Lower leg skin (tissue), 4 donors: Measurements from ENCODE around the gene SAAL1. TPM values are rescaled to one million over a fixed set of nuclear protein-coding genes. Genes with fewer than 3 reads are reported as not detected.

ENCODE experiments used
- DNase-seq, 2 donors: peaks; one replicate each; pipeline ENCODE4 v3.0.0-alpha.2; 2019; ENCODE audit warnings: low spot score in 2 of 2
- H3K4me3 ChIP-seq: fragments of 200-600 bp; sonication (generic); 2 replicates; pipeline ENCODE4 v1.5.1; 2017; ENCODE audit warnings: mild to moderate bottlenecking, low read depth; ENCODE audit not compliant: poor library complexity, severe bottlenecking
- POLR2A ChIP-seq, 2 donors: fragments of 450-650 bp; IDR thresholded peaks; one replicate each; pipeline ENCODE4 v1.6.1; 2016 to 2017; ENCODE audit warnings: antibody characterized with exemption in 2 of 2, mild to moderate bottlenecking in 1 of 2, moderate library complexity in 1 of 2
- WGBS, 2 donors: methylation state at CpG; one replicate each; pipeline ENCODE4 v1.1.5; 2018; 5-methylcytosine and 5-hydroxymethylcytosine counted together
- intact Hi-C: fragments of 100-400 bp; cut with DNase I; formaldehyde crosslinking; loops from one replicate; pipeline ENCODE4 v1.15.0; 2023; ENCODE audit warnings: low total_unique reads
- total RNA-seq, 4 donors: library from RNA; depleted of rRNA; stranded (reverse); fragments of >200 nt; gene quantifications; one replicate each; pipeline ENCODE4 v1.1.0, GENCODE V29; 2016
- TF ChIP-seq, protein P1 (sequence below), 3 donors: fragments of 450-650 bp; IDR thresholded peaks; one replicate each; pipeline ENCODE4 v1.5.1; 2016; ENCODE audit warnings: antibody characterized with exemption in 3 of 3, mild to moderate bottlenecking in 3 of 3, moderate library complexity in 2 of 3

Gene SAAL1
- total RNA-seq, 4 donors from 2014 or later: 7.2 to 13.7 (median 11.5) TPM

DNA sequence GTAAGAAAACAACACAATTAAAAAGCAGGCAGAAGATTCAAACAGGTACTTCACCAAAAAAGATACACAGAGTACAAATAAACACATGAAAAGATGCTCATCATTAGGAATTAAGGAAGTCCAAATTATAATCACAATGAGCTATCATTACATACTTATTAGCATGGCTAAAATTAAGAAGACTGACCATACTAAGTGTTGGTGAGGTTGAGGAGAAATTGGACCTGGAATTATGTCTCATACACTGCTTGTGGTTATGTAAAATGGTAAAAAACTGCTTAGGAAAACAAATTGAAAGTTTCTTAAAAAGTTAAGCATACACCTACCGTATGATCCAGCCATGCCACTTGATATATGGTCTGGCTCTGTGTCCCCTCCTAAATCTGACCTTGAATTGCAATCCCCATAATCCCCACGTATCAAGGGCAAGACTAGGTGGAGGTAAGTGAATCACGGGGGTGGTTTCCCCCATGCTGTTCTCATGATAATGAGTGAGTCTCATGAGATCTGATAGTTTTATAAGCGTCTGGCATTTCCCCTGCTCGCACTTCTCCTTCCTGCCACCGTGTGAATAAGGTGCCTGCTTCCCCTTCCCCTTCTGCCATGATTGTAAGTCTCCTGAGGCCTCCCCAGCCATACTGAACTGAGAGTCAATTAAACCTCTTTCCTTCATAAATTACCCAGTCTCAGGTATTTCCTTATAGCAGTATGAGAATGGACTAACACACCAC, 4.8 kb downstream of the SAAL1 start:
- TF ChIP-seq, protein P1, sequence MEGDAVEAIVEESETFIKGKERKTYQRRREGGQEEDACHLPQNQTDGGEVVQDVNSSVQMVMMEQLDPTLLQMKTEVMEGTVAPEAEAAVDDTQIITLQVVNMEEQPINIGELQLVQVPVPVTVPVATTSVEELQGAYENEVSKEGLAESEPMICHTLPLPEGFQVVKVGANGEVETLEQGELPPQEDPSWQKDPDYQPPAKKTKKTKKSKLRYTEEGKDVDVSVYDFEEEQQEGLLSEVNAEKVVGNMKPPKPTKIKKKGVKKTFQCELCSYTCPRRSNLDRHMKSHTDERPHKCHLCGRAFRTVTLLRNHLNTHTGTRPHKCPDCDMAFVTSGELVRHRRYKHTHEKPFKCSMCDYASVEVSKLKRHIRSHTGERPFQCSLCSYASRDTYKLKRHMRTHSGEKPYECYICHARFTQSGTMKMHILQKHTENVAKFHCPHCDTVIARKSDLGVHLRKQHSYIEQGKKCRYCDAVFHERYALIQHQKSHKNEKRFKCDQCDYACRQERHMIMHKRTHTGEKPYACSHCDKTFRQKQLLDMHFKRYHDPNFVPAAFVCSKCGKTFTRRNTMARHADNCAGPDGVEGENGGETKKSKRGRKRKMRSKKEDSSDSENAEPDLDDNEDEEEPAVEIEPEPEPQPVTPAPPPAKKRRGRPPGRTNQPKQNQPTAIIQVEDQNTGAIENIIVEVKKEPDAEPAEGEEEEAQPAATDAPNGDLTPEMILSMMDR (IDR thresholded peaks at IDR 0.05): no peak
- TF ChIP-seq POLR2A (IDR thresholded peaks at IDR 0.05): no peak
- DNase-seq: no peak
- 82 to 83% methylated on average over 6 of the region's 6 CpGs for WGBS, 2 donors
- intact Hi-C loops: loop anchor here (10.0 kb wide), 1 partner anchor 96 kb away; no protein-coding TSS in a partner anchor
- no peak overlapping the region for H3K4me3 ChIP-seq

DNA sequence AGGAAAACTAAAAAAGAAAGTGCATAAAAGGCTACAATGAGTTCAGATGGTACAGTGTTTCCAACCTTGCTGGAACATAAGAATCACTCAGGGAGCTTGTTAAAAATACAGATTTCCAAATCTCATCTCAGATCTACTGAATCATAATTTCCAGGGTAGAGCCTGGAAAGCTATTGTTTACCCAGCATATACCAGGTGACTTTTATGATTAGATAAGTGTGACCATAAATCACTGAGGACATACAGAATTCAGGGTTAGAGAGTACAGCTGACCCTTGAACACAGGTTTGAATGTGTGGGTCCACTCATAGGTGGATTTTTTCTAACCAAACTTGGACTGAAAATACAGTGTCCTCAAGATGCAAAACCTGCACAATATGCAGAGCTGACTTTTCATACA, 11.9 kb downstream of the SAAL1 start:
- intact Hi-C loops: no loop called here
- no peak for TF ChIP-seq POLR2A (IDR thresholded peaks at IDR 0.05)
- TF ChIP-seq, protein P1 (IDR thresholded peaks at IDR 0.05): no peak
- no peak for DNase-seq
- no peak overlapping the region for H3K4me3 ChIP-seq

DNA sequence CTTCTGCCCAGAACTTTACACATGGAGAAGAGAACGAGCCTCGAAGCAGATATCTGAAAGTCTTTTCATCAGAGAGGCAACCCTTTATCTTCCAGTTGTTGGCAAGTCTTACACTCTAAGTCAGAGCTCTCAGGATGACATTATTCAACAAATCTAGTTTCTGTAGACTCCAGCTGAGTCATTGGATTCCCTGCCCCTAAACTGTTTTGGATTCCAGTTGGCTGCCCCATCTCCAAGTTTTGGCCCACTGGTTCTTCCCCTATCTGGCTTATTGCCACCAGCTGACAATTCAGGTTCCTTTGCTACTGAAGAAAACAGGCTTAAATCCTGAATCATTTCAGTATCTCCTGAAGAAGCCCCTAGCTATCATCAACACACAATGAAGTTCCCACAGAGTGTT, 14.2 kb downstream of the SAAL1 start:
- WGBS, 2 donors: 94 to 98% methylated on average over 2 of the region's 2 CpGs
- no peak for TF ChIP-seq POLR2A (IDR thresholded peaks at IDR 0.05)
- TF ChIP-seq, protein P1 (IDR thresholded peaks at IDR 0.05): no peak
- H3K4me3 ChIP-seq: no peak overlapping the region
- intact Hi-C loops: no loop called here
- no peak for DNase-seq

DNA sequence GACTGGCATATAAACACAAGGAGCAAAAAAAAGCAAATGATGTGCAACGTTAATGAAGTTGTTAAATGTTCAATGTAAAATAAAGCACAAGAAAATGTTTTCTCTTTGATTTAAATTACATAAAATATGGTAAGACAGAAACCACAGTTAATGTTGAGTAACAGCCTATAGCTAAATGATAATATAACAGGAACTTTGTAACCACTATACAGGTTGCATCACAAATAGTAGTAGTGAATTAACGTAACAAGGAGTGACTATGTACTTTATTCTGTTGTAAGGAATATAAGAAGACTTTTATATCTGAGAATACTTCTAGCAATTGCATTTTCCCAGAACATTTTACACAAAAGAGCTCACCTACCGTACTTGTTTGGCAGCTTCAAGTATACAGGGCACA, 16.9 kb downstream of the SAAL1 start:
- WGBS, 2 donors: 80 to 86% methylated on average over 3 of the region's 3 CpGs
- DNase-seq: no peak
- no peak overlapping the region for H3K4me3 ChIP-seq
- TF ChIP-seq, protein P1 (IDR thresholded peaks at IDR 0.05): no peak
- no peak for TF ChIP-seq POLR2A (IDR thresholded peaks at IDR 0.05)
- intact Hi-C loops: no loop called here

DNA sequence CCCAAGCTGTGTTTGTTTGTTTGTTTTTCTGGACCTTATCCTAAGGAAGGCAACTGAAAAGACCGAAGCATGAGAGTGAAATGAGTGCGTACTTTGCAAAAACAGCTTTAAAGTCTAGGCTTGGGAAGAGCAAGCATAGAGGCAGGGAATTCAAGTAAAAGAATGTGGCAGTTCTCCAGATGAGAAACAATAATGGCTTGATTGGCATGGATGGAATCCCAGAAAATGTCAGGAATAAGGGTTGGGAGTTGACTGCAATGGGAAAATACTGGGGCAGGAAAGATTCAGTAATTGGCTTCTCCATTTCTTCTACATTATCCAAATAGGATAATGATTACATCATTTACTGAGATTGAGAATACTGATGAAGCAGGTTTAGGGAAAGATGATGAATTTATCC, 17.5 kb downstream of the SAAL1 start:
- no peak overlapping the region for H3K4me3 ChIP-seq
- 89 to 92% methylated on average over 2 of the region's 2 CpGs for WGBS, 2 donors
- DNase-seq: no peak
- TF ChIP-seq, protein P1 (IDR thresholded peaks at IDR 0.05): no peak
- TF ChIP-seq POLR2A (IDR thresholded peaks at IDR 0.05): no peak
- intact Hi-C loops: no loop called here

DNA sequence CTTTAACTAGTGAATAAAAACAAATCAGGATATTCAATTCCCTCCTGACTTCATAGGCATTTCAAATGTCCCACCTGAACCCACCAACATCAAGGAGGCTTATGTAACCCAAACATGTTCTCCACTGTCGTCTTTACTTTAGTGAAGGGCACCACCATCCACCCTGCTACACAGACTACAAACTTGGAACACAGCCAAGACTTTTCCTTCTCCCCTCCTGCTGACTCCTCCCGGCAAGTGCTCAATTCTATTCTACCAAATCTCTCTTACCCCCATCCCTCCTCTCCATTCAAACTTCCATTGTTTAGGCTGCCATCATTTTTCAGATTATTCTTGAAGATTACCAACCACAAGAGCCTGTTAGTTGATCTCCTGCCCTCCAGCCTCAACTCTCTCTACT, 24.3 kb downstream of the SAAL1 start:
- TF ChIP-seq, protein P1 (IDR thresholded peaks at IDR 0.05): no peak
- no peak for TF ChIP-seq POLR2A (IDR thresholded peaks at IDR 0.05)
- WGBS, 2 donors: 63 to 78% methylated on average over 2 of the region's 2 CpGs
- DNase-seq: no peak
- intact Hi-C loops: no loop called here
- H3K4me3 ChIP-seq: no peak overlapping the region
